ENCODE data around the gene CLEC16A.

The CLEC16A gene

DNA sequence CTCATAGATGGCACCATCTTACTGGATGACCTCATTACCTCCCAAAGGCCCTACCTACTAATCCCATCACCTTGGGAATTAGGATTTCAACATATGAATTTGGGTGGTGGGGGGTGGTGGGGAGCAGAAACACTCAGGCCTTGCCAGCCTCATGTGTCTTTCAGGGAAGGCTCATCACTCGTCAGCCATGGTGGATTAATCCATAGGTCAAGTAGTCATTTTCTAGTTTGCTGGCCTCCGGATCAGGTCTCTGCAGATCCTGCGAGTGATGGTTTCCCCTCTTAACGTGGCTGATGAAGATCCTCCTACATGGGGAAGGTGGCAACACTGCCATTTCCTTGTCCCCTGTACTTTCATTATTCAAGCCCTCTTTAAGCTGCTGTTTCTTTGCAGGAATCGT lies 101.1 kb downstream of the CLEC16A start:
- no peak for DNase-seq (ENCODE audit: low read depth in 2 of 2)

DNA sequence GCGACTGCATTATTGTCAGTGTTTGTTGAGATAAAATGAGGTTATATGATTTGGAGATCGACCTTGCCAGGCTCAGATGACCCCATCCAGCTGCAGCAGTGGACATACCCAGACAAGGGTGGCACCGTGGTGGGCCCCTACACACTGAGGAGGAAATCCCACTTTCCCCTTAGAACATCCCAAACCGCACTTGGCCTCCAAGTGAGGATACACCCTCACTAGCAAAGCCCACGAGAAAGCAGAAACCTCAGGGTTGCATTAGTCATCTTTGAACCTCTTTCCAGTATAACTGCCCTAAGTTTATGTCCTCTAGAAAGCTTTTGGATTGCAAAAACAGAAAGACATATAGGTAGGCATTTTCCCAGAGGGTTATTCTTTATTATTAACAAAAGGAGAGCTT lies 101.5 kb downstream of the CLEC16A start:
- no peak for DNase-seq (ENCODE audit: low read depth in 2 of 2)

DNA sequence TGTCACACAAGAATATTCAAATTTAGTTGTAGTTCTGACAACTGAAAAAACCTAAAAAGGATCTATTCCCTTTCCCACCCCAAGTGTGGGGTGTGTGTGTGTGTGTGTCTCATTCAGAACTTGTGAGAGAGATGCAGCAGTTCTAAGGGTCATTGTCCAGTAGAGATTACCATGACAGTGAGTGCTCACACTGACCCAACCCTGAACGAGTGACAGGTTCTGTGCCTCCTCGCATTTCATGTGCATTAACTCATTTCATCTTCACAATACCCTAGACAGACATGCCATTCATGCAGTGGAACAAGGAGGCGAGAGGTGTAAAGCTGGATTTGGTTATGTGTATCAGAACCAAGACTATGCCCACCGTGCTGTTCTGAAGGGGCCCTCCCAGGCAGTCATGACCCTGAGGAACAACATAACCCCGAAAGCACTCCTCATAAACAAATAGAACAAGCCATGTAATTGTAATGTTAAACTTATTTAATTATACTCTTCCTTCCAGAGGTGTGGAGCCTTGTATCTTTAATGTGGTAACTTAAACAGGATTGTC lies 102.1 kb downstream of the CLEC16A start:
- no peak for DNase-seq (ENCODE audit: low read depth in 2 of 2)

DNA sequence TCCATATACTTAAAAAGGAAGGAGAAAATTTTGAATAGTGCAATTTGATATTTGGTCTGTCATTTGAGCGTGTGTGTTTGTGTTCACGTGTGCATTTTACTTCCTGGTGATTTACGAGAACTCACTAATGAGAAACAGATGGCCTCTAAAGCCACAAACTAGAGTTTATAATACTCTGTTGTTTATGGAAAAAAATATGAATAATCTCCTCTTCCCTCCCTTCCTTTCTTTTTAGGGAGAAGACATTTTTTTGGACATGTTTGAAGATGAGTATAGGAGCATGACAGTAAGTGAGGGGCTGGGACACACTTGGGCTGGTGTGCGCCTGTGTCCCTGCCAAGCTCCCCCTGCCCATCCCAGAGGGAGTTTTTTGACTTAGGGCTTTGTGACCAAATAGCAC lies 102.7 kb downstream of the CLEC16A start:
- DNase-seq (ENCODE audit: low read depth in 2 of 2), result no peak

DNA sequence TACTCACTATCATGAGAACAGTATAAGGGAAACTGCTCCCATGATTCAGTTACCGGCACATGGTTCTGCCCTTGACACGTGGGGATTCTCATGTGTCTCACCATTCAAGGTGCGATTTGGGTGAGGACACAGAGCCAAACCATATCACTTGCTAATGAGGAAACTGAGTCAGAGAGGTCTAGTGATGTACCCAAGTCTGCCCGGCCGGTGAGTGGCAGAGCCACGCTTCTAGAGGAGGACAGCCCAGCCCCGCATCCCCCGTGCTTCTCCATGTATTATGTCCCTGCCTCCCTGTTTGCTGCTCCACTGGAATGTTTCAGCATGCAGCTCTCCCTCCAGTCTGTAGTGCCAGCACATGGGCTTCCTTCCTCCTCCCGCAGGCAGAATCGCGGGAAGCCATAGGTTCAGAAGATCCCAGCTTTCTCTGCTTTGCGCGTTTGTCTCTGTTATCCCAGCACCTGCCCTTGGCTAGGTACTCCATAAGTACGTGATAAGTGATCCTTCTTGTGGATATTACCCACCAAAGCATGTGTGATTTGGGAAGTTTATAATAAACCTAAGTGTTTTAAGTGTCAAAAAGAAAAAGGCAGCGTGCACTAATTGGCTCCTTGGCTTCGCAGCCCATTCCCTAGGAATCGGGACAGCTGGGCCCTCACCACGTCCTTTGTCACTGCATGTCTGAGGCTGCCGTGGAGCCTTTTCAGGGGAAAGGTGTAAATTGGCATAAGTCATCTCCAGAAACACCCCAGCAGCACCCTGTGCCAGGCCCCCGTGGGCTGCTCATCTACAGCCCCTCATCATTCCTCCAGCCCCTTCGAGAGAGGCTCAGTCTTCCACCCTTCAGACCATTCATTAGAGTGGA lies 103.8 kb downstream of the CLEC16A start:
- no peak for DNase-seq (ENCODE audit: low read depth in 2 of 2)

DNA sequence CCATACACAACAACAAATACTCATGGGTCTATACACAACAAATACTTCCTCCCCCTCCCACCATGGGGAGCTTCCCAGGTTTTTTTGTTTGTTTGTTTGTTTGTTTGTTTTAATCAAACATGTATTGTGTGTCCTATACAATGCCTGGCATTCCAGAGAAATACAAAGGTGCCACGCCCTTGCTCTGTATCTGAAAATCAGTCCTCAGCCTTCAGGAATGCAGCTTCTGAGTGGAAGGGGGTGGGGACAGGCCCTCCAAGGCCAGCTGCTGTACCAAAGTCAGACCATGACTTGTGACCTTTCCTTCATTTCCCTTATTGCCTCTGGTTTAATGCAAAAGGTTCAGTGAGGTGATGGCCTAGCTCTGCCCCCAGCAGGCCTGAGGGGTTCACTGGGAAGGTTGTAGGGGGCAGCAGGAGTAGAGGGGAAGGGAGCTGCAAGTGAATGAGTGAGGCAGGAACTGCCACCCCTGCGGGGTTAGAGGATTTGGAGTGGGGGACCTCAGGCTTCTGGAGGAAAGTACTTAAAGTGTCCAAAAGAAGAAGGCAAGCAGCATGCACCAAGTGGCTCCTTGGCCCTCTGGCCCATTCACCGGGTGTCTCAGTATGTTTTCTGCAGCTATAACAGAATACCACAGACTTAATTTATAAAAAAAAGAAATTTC lies 105.2 kb downstream of the CLEC16A start:
- DNase-seq (ENCODE audit: low read depth in 2 of 2), result no peak

DNA sequence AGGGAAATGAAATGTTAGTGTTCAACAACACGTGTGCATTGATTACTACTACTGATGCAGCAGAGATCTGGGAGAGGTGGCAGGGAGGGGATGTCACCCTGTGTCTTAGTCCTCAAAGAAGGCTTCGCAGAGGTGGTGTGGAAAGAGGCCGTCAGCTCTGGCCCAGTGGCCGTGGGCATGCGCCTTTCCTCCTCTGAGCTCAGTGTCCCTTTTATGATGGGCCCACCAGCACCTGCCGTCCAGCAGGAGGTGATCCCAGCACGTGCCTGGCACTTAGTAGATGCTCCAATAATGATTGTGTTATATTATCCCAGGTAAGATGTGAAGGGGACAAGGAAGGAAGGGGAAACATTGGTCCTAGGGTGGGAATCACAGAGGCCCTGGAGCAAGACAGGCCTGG lies 106.2 kb downstream of the CLEC16A start:
- no peak for DNase-seq (ENCODE audit: low read depth in 2 of 2)

DNA sequence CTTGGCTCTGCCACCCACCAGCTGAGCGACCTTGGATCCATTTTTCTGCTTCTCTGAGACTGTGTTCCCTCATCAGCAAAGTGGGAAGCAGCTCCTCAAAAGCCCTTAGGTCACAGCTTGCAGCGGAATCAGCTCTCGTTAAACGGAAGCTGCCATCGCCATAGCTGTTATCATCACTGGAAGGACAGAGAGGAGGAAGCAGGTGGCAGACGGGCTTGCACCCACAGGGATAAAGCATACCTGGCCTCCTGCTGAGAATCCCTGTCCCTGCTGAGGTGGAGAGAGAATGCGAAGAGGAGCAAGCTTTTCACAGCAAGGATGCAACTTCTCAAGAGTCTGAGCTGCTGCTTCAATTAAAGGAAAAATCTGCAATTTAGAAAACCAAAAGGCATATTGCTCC lies 106.6 kb downstream of the CLEC16A start:
- DNase-seq (ENCODE audit: low read depth in 2 of 2), result no peak

DNA sequence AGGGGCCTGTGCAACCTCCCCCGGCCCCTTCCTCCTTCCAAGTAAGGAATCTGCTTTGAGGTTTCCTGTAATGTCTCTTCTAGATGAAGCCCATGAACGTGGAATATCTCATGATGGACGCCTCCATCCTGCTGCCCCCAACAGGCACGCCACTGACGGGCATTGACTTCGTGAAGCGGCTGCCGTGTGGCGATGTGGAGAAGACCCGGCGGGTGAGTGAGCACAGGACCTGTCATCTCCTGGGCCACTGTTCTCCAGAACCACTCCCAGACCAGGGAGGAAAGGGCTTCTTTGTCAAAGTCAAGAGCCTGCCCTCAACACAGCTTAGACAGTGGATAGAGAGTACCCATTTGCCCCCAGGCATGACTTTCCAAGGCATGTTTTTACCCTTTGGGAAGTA lies 107.1 kb downstream of the CLEC16A start:
- DNase-seq (ENCODE audit: low read depth in 2 of 2), result no peak

DNA sequence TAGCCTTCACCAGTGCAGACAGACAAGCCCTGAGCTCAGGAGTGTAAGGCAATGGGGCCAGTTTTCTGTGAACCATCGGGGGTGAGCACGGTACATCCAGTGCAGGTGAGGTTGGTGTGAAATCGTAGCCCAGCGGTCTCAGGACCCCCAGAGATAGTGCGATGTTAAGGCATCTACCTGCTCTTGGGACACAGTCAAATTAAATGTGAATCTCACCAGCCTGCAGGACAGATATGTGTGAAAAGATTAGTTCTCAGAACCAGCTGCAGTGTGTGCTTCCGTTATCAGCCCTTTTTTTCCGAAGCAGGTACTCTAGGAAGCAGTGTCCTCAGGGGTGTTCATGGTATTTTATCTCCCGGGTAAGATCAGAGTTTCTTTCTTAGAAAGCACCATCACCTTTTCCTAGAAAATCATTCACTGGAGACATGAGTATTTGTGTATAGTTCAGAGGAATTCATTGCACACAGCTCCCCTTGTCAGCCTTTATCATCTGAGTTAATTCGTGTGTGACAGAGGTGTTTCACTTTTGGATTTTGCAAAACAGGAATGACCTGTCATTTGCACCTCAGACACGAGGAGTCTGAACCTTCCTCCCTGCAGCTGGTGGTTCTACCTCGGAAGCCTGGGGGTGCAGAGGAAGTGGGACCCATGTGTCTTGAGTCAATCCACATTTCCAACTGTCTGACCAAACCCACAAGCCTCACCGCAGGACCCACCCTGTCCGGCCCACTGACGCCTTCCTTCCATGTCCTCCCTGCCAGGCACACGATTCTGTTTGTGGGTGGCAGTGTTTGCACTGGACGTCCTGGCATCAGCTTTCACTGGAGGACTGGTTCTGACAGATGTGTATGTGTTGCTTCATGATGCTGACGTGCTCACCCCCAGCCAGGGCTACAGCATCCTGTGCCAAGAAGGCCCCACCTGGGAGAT lies 107.8 kb downstream of the CLEC16A start:
- DNase-seq (ENCODE audit: low read depth in 2 of 2), result peak; percentile 69 to 85

DNA sequence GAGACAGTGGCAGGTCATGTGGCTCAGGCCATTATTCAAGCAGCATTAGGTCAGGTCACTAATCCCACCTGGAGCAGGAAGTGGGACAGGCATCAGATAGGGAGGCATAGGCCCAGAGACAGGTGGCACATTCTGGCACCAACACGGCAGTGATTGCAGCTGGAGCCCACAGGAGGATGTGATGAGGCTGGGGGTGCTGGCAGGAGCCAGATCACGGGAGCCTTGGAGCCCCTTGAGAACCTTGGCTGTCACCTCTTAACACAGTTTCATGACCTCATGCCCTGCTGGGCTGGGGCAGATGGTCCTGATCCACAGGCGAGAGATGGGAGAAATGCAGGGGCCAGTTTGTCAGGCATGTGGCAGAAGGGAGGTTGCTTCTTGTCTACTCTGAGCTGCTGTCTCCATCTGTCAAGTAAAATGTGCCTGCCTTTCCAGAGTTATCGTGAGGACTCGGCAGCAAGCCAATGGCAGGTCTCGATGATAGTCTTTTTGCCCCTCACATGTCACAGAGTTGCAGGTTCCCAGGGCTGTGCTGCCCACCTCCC lies 109.6 kb downstream of the CLEC16A start:
- DNase-seq (ENCODE audit: low read depth in 2 of 2), result no peak

DNA sequence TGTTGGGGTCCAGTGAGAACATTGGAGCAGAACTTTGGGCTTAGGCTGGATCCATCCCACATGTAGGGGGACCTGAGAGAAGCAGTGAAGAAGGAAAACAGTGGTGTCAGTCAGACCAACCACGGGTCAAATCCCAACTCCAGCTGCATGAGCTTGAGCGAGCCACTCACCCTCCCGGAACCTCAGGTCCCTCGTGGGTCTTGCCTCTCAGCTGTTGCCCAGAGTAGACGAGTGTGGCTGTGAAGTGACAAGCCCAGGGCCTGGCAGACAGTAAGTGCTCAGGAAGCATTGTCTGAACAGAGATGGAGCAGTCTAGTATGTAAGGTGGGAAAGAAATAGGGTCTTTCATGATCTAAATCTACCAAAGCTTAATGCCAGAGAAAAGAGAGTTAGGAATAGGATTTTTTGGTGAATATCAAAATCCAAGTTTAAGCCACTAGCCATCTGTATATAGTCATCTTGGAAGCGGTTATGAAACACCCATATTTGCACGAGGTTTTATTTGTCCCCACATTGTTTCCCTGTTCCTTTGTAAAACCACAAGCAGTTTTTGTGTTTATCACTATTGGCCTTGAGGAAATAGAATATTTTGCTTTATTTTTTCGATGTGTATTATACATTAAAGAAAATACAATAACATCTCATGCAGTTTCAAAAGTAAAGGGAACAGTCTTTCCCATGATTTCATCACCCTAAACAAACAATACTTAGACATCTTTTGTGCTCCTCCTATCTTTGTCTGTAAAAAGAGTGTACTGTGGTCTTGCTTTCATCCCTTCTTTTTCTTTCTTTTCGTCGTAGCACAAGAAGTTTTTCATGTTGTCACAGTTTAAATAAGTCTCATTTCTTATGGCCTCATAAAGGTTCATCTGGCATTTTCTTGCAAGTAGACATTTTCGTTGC lies 112.0 kb downstream of the CLEC16A start:
- DNase-seq (ENCODE audit: low read depth in 2 of 2), result no peak

DNA sequence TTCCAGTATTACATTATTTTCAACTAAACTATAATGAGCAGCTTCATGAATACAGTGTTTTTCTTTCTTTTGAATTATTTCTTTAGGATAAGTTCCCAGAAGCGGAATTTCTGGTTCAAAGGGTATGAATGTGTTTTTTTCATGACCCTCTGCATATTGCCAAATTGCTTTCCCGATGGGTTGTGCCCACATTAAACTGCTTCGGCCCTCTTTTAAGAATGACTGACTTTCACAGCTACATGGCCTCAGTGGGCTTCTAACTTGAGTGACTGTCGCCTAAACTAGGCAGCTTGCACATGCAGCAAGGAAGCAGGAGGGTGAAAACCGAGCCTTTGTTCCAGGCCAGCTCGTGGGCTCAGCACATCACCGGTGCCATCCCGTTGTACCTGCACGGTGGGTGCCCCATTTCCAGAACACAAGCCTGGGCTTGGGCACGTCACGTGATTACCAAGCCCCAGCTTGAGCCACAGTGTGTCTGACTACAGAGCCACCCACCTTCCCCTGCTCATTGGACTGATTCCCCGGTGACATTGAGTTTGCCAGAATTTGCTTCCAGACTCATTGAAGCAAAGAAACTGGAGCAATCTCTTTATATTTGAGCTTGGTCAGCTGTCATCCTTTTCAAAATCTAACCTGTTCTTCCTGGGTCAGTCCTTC lies 112.8 kb downstream of the CLEC16A start:
- DNase-seq (ENCODE audit: low read depth in 2 of 2), result no peak

DNA sequence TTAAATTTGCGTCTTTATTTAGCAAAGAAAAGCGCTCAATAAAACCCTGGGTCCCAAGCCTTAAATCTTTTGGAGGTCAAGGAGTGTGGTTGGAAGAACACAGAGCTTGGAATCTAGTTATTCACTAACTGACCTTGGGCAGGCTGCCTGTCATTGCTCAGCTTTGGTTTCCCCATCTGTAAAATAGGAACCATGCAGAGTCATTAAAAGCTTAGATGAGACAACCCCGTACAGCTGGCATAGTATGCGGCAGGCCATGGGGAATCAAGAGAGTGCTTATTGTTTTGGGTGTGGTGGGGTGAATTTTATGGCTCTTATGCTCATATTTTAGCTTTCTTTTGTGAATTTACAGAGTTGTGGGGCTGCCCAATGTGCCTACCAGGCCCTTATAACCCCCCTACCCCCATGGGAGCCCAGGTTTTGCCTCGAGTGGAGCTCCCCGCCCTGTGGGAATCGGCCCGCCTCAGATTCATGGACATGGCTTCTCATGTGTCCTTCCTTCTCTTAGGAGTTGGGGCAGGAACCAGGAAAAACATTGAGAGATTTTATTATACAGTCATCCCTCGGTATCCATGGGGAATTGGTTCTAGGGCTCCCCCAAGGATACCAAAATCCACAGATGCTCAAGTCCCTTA lies 113.5 kb downstream of the CLEC16A start:
- no peak for DNase-seq (ENCODE audit: low read depth in 2 of 2)

DNA sequence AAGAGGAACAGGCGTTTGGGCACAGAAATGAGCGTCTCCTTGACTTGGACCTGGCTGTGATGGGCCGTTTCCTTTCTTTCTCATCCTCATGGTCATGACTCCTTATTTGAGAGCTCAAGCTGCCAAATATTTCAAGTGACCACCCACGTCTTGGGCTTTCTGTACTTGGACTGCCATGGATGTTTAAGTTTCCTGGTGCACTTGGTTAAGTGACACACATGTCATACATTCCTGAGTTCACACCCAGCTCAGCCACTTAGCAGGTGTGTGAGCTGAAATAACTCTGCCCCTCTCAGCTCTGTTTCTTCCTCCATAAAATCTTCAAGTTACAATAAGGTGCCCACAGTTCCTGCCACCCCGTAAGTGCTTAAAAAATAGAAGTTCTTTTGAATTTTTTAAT lies 114.5 kb downstream of the CLEC16A start:
- DNase-seq (ENCODE audit: low read depth in 2 of 2), result no peak

DNA sequence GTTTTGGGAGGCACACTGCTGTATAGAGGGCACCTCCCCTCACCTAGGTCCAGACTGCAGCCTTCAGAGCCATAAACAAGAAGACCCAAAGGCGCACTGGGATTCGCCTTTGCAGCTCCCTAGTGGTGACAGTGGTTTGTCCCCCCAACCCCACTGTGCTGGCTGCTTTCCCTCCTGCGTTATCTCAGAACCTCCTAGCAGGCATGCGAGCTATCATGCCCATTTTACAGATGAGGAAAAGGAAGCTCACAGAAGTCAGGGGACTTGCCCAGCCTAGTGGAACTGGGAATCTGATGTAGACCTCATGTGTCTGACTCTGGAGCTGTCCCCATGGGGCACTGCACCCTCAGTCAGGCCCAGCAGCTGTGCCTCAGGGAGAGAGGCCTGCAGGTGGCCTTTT lies 115.2 kb downstream of the CLEC16A start:
- no peak for DNase-seq (ENCODE audit: low read depth in 2 of 2)

DNA sequence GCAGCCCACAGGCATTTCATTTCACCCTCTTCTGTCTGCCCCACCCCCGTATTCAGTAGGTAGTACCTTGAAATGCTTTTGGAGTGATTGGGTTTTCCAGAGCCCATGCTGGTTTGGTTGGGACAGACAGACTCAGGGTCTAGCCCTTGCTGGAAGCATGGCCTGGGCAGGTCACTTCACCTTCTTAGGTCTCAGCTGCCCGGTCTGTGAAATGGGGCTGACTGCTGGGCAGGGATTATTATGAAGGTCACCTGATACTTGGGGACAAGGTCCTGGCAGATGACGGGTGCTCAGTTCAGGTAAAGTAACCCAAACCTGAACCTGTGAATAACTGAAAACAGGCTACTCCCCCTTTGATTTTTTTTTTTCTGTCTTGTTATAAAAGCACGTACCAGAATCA lies 116.0 kb downstream of the CLEC16A start:
- no peak for DNase-seq (ENCODE audit: low read depth in 2 of 2)

DNA sequence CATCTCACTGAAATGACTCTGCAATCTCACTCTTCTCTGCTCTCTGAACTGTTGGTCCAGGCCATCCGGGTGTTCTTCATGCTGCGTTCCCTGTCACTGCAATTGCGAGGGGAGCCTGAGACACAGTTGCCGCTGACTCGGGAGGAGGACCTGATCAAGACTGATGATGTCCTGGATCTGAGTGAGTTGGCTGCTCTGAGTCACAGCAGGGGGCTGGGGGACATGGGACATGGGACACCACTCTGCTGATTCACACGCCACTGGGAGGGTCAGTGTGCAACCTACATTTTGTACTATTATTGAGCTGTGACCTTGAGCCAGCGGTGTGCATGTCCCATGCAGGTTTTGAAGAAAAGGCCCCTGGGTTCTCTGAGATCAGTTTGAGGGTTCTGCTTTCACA lies 116.5 kb downstream of the CLEC16A start:
- DNase-seq (ENCODE audit: low read depth in 2 of 2), result no peak

DNA sequence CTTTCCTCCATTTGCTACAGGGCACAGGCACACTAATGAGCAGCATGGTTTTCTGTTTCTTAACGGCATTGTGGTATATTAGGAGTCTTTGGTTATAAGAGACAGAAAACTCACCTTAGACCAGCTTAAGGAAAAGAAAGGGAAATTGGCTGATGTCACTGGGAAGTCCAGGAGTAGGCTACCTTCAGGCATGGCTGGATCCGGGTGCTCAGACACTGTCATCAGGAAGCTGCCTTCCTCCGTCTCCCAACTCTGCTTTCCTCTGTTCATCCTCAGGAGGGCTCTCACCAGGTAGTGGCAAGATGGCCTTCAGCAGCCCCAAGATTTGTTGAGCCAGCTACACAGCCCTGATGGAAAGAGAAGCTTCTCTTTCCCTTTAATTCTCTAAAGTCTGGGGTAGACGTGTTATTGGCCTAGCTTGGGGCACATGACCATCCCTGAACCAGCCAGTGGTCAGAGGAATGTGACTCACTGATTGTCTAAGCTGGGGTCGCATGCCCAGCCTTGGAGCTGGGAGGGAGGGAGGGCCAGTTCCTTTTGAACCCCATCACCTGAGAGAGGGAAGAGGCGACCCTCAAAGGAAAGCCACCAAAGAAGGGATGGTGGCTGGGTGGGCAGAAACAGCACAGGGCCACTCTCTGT lies 117.4 kb downstream of the CLEC16A start:
- DNase-seq (ENCODE audit: low read depth in 2 of 2), result no peak

All from stimulated activated CD8-positive, alpha-beta memory T cell treated with anti-CD3 and anti-CD28 coated beads, Interleukin-2, amount 100 ng/mL, for 48 hours (primary cell).